H1 (cell line): ENCODE measurements around the gene C2CD4D. TPM values are rescaled to one million over a fixed set of nuclear protein-coding genes. Genes with fewer than 3 reads are reported as not detected.

ENCODE experiments used
- CTCF ChIA-PET: fragments of 300-600 bp; sonication (Branson Sonifier 250); formaldehyde crosslinking; loops from one replicate; lab custom pipeline; 2021; ENCODE audit not compliant: partially characterized antibody; lab: Charles Lee
- POLR2A ChIA-PET: fragments of 300-600 bp; sonication (Branson Sonifier 250); formaldehyde crosslinking; loops from one replicate; lab custom pipeline; 2021; ENCODE audit warnings: inconsistent platforms; ENCODE audit not compliant: partially characterized antibody; lab: Charles Lee
- DNase-seq, 2 experiments: peaks; one replicate each; pipeline versions ENCODE4 v3.0.0 to v3.0.0-alpha.2; 2010 to 2022; ENCODE audit warnings: low spot score in 2 of 2, low read depth in 1 of 2, mixed read lengths in 1 of 2
- FAIRE-seq: peaks from 2 replicates; lab custom pipeline; 2011; peaks lifted over from hg19 to GRCh38; lab: Jason Lieb, UNC
- H2AFZ ChIP-seq: 2 replicates; pipeline ENCODE4 v1.8.1; 2012; ENCODE audit warnings: low read length, inconsistent platforms
- H2AK5ac ChIP-seq: 2 replicates; pipeline ENCODE4 v1.6.1; 2013; ENCODE audit warnings: low read depth, low read length
- H2BK120ac ChIP-seq: replicated peaks from 2 replicates; pipeline ENCODE3; 2013; ENCODE audit warnings: low read depth, low read length, inconsistent platforms
- H2BK12ac ChIP-seq: 2 replicates; pipeline ENCODE4 v1.6.1; 2013; ENCODE audit warnings: low read depth, low read length
- H2BK15ac ChIP-seq: 2 replicates; pipeline ENCODE4 v1.6.1; 2013; ENCODE audit warnings: low read length
- H2BK20ac ChIP-seq: 2 replicates; pipeline ENCODE4 v1.6.1; 2013; ENCODE audit warnings: low read length
- H2BK5ac ChIP-seq: 2 replicates; pipeline ENCODE4 v1.6.1; 2013; ENCODE audit warnings: low read depth, low read length
- H3K14ac ChIP-seq: 2 replicates; pipeline ENCODE4 v1.6.1; 2013; ENCODE audit warnings: inconsistent platforms; ENCODE audit not compliant: insufficient read length
- H3K18ac ChIP-seq: 2 replicates; pipeline ENCODE4 v1.6.1; 2013; ENCODE audit warnings: low read length; ENCODE audit errors: extremely low read depth
- H3K23ac ChIP-seq: 2 replicates; pipeline ENCODE4 v1.6.1; 2013; ENCODE audit warnings: inconsistent platforms; ENCODE audit not compliant: insufficient read length
- H3K23me2 ChIP-seq: 2 replicates; pipeline ENCODE4 v1.6.1; 2013; ENCODE audit warnings: low read depth, low read length
- H3K27ac ChIP-seq: 2 replicates; pipeline ENCODE4 v1.6.1; 2011; ENCODE audit warnings: low read depth, low read length, inconsistent platforms
- H3K27me3 ChIP-seq, 4 experiments: replicated peaks in 1 of 4; 1 replicate in 1 of 4; 2 replicates in 3 of 4; pipeline versions ENCODE4 v1.6.1 to v1.8.1; 2011 to 2013; ENCODE audit warnings: low read length in 3 of 4, mild to moderate bottlenecking in 3 of 4, inconsistent platforms in 2 of 4, mixed read lengths in 2 of 4, moderate library complexity in 1 of 4; ENCODE audit not compliant: control insufficient read depth in 3 of 4, insufficient read depth in 3 of 4; ENCODE audit errors: extremely low read depth in 1 of 4
- H3K36me3 ChIP-seq, 4 experiments: 2 replicates each; pipeline versions ENCODE4 v1.6.1 to v1.8.1; 2011 to 2013; ENCODE audit warnings: mild to moderate bottlenecking in 4 of 4, low read length in 3 of 4, moderate library complexity in 2 of 4, control low read depth in 1 of 4, inconsistent platforms in 1 of 4; ENCODE audit not compliant: insufficient read depth in 4 of 4, control insufficient read depth in 2 of 4
- H3K4ac ChIP-seq: replicated peaks from 2 replicates; pipeline ENCODE3; 2013; ENCODE audit warnings: low read length, low read depth, mixed read lengths, inconsistent platforms; ENCODE audit not compliant: insufficient read length
- H3K4me1 ChIP-seq, 4 experiments: replicated peaks in 1 of 4; 1 replicate in 1 of 4; 2 replicates in 3 of 4; pipeline versions ENCODE4 v1.6.1 to v1.8.1; 2011 to 2013; ENCODE audit warnings: low read length in 3 of 4, inconsistent platforms in 2 of 4, mixed read lengths in 1 of 4; ENCODE audit not compliant: insufficient read depth in 4 of 4, control insufficient read depth in 3 of 4
- H3K4me2 ChIP-seq, 2 experiments: 2 replicates each; pipeline versions ENCODE4 v1.6.1 to v1.8.1; 2011 to 2013; ENCODE audit warnings: low read depth in 2 of 2, low read length in 2 of 2, control low read depth in 1 of 2, inconsistent platforms in 1 of 2, mild to moderate bottlenecking in 1 of 2; ENCODE audit not compliant: insufficient read depth in 1 of 2
- H3K4me3 ChIP-seq, 4 experiments: fragments of 200-600, 300-600 bp in 1 of 4; sonication (generic), shearing (Covaris generic), sonication (Bioruptor Twin) in 1 of 4; 2 replicates each; pipeline versions ENCODE4 v1.5.1 to v1.8.1; 2011 to 2016; ENCODE audit warnings: low read length in 4 of 4, low read depth in 3 of 4, control low read depth in 2 of 4, inconsistent platforms in 2 of 4, mild to moderate bottlenecking in 2 of 4, mixed read lengths in 1 of 4, moderate library complexity in 1 of 4; ENCODE audit not compliant: insufficient read depth in 2 of 4; ENCODE audit errors: extremely low read depth in 1 of 4
- H3K56ac ChIP-seq: replicated peaks from 2 replicates; pipeline ENCODE3; 2013; ENCODE audit warnings: low read depth, mild to moderate bottlenecking, mixed read lengths, low read length, inconsistent platforms; ENCODE audit not compliant: insufficient read length
- H3K79me1 ChIP-seq: 2 replicates; pipeline ENCODE4 v1.6.1; 2013; ENCODE audit warnings: low read depth, low read length, control low read depth
- H3K79me2 ChIP-seq, 2 experiments: 2 replicates each; pipeline versions ENCODE4 v1.6.1 to v1.8.1; 2012 to 2013; ENCODE audit warnings: low read length in 2 of 2, mild to moderate bottlenecking in 2 of 2, inconsistent platforms in 1 of 2; ENCODE audit not compliant: insufficient read depth in 2 of 2, control insufficient read depth in 1 of 2
- H3K9ac ChIP-seq, 4 experiments: replicated peaks in 1 of 4; 1 replicate in 1 of 4; 2 replicates in 3 of 4; pipeline versions ENCODE4 v1.6.1 to v1.8.1; 2011 to 2013; ENCODE audit warnings: low read depth in 3 of 4, low read length in 3 of 4, control low read depth in 2 of 4, mild to moderate bottlenecking in 2 of 4, moderate library complexity in 2 of 4, inconsistent platforms in 1 of 4; ENCODE audit errors: extremely low read depth in 1 of 4
- H3K9me3 ChIP-seq, 2 experiments: 2 replicates each; pipeline versions ENCODE4 v1.6.1 to v1.8.1; 2012 to 2013; ENCODE audit warnings: mild to moderate bottlenecking in 2 of 2, moderate library complexity in 2 of 2, control low read depth in 1 of 2, inconsistent platforms in 1 of 2, low read depth in 1 of 2, low read length in 1 of 2, mixed read lengths in 1 of 2; ENCODE audit not compliant: insufficient read depth in 2 of 2
- H4K20me1 ChIP-seq, 2 experiments: replicated peaks in 1 of 2; 2 replicates each; pipeline versions ENCODE3 to v1.8.1; 2011 to 2013; ENCODE audit warnings: inconsistent platforms in 2 of 2, low read length in 2 of 2, mild to moderate bottlenecking in 1 of 2; ENCODE audit not compliant: insufficient read depth in 2 of 2, control insufficient read depth in 1 of 2
- H4K5ac ChIP-seq: 2 replicates; pipeline ENCODE4 v1.6.1; 2013; ENCODE audit warnings: low read length, low read depth, mixed read lengths, inconsistent platforms; ENCODE audit not compliant: insufficient read length
- H4K8ac ChIP-seq: 2 replicates; pipeline ENCODE4 v1.8.0; 2013; ENCODE audit warnings: mild to moderate bottlenecking, moderate library complexity, low read length, inconsistent platforms; ENCODE audit not compliant: insufficient read depth; ENCODE audit errors: extremely low read depth
- H4K91ac ChIP-seq: replicated peaks from 2 replicates; pipeline ENCODE3; 2013; ENCODE audit warnings: low read length, mixed read lengths, inconsistent platforms; ENCODE audit not compliant: insufficient read length
- EP300 ChIP-seq, 2 experiments: IDR thresholded peaks; 1 replicate in 1 of 2; 2 replicates in 1 of 2; pipeline ENCODE4 v1.6.1; 2011 to 2012; ENCODE audit warnings: low read depth in 2 of 2, low read length in 2 of 2, mild to moderate bottlenecking in 2 of 2, borderline replicate concordance in 1 of 2, inconsistent platforms in 1 of 2, moderate library complexity in 1 of 2
- JUN ChIP-seq: IDR thresholded peaks from 2 replicates; pipeline ENCODE4 v1.6.1; 2011; ENCODE audit warnings: low read depth, mild to moderate bottlenecking, improper control_type of control experiment, low read length
- JUND ChIP-seq: IDR thresholded peaks from 2 replicates; pipeline ENCODE4 v1.6.1; 2011; ENCODE audit warnings: mild to moderate bottlenecking, improper control_type of control experiment, low read length
- MAX ChIP-seq: IDR thresholded peaks from 2 replicates; pipeline ENCODE4 v1.6.1; 2012; ENCODE audit warnings: inconsistent platforms
- POU5F1 ChIP-seq: IDR thresholded peaks from 2 replicates; pipeline ENCODE4 v1.6.1; 2011; ENCODE audit warnings: low read depth, mild to moderate bottlenecking, low read length, moderate library complexity
- polyA plus RNA-seq, 7 experiments: library from polyadenylated mRNA; depleted of rRNA in 3 of 7; stranded (reverse) in 5 of 7; unstranded in 2 of 7; fragments of >200 nt in 5 of 7; fragments of 200-250 nt in 2 of 7; gene quantifications; 1 replicate in 5 of 7; 2 replicates in 1 of 7; 4 replicates in 1 of 7; pipeline versions ENCODE4 v1.2.1 to v1.2.3, GENCODE V29; 2011 to 2013; ENCODE audit warnings: missing spikeins in 2 of 7, mixed read lengths in 2 of 7
- total RNA-seq: library from RNA; stranded (reverse); fragmentation: NEBNext Ultra II Directional; extraction: Animal tissue kit (Norgen Biotek cat#: 25700); gene quantifications from 2 replicates; pipeline ENCODE4 v1.2.1, GENCODE V29; 2021

The C2CD4D gene
- total and polyA plus RNA-seq, 2 of the 8 experiments (the other 6 are each of a cell fraction or from before 2014, with no cell fraction given): 0.41 to 0.71 TPM

- Histone ChIP-seq H3K18ac (no peak overlapping the region), H3K56ac (no peak overlapping the region), H4K8ac (peak overlapping the region; percentile 94), H3K23me2 (peaks cover 23% of the 10 kb centered on the region), H3K27ac (0 out of 2 replicates have a peak overlapping the region, but pooled peaks have one; percentile 85), H4K91ac (no peak overlapping the region), H2BK15ac (peak overlapping the region; percentile 76), H3K14ac (no peak overlapping the region), H3K4ac (peak overlapping the region; percentile 3), H3K27me3 (peaks cover 10 to 24% (median 21%) of the 10 kb centered on the region in 4 experiments), H3K36me3 (no peaks in the 10 kb centered on the region), H3K23ac (no peak overlapping the region), H3K4me2 (peak overlapping the region; percentile 77 to 93)
- no peak for TF ChIP-seq EP300 (IDR thresholded peaks at IDR 0.05; ENCODE audit: borderline replicate concordance in 1 of 2, low read depth in 2 of 2, low read length in 2 of 2)
- TF ChIP-seq MAX: no peak
- TF ChIP-seq JUND: no peak
- no peak for TF ChIP-seq JUN
- TF ChIP-seq POU5F1: no peak
- TF ChIP-seq, all 59 proteins: peak for 0
- Histone ChIP-seq H3K4me3 (peak overlapping the region; percentile 43 to 69 (median 54)), H2BK12ac (peak overlapping the region; percentile 96; the same call in 1 of the 2 replicates), H3K79me1 (no peaks in the 10 kb centered on the region), H3K4me1 (peaks cover 4 to 17% (median 9%) of the 10 kb centered on the region in 4 experiments), H4K20me1 (no peaks in the 10 kb centered on the region), H2AFZ (0 out of 2 replicates have a peak overlapping the region, but pooled peaks have one; percentile 36), H3K9ac (peak overlapping the region in 3 of 4 experiments; percentile 85 to 90 (median 88); a peak in 4 of 7 replicates), H3K9me3 (no peaks in the 10 kb centered on the region), H4K5ac (no peak overlapping the region), H2BK120ac (no peak overlapping the region), H2BK20ac (no peak overlapping the region), H3K79me2 (no peaks in the 10 kb centered on the region), H2BK5ac (peak overlapping the region; percentile 78; the same call in 1 of the 2 replicates), H2AK5ac (no peak overlapping the region)
- CTCF ChIA-PET: interaction anchor here (0.8 to 2.2 kb wide), 7 partner anchors 14 to 161 kb away, joined by 3 to 6 read pairs (median 5); no protein-coding TSS in a partner anchor
- FAIRE-seq (no peak), DNase-seq (no peak)
- POLR2A ChIA-PET: interaction anchor here (1.1 to 5.0 kb wide), 18 partner anchors 8 to 131 kb away, joined by 3 to 20 read pairs (median 6); partner anchors contain the start of genes MRPL9, THEM4 and THEM5
Observed at GRCh38 chr1:151840421-151840820, 801 bp upstream of the C2CD4D start.
